GM18511 (cell line): ENCODE data around the gene ERICH4.
"Not testable (repeated sequence)": the region's sequence is repeated elsewhere in the genome, so short reads cannot be mapped to it uniquely, and the experiment has no call there.

Experiments used
- ATAC-seq: cut with Tn5 transposase; IDR thresholded peaks from one replicate; pipeline ENCODE4 v1.9.1; 2021; ENCODE audit warnings: mild to moderate bottlenecking, moderate library complexity; ENCODE audit not compliant: unreplicated experiment

The ERICH4 gene

DNA sequence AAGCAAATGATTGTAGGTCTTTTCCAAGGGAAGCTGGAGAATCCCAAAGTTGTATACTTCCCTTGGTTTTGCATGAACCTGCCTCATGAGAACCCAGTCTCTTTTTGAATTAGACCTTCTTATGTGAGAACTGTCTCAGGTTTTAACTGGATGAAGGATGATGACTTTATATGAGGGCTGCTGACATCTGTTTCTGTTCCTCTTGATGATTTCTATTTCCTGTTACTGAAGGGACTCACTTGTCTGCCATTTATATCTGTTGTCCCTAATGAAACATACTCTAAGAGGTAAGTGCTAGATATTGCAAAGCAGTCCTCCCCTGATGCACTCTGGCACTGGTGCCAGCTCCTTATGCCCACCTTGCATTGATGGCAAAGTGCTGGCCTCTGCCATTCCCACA is 33.6 kb downstream of the ERICH4 start:
- ATAC-seq: no peak

DNA sequence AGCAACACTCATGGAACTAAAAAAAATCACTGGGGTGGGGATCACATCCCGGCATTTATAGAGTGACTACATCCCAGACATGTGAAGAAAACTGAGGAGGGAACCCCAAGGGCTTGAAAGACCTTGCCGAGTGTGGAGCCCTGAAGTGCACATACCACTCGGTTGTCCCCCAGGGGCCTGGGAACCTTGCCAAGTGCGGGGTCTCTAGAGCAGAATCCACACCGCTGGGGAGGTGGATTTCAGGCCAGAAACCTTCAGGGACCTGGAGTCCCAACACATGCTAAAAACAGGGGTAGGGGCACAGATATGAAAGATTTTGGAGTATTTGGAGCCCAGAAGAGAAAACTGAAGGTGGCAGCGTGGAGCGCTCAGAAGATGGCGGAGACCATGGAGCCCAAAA is 35.2 kb downstream of the ERICH4 start:
- ATAC-seq: no peak

DNA sequence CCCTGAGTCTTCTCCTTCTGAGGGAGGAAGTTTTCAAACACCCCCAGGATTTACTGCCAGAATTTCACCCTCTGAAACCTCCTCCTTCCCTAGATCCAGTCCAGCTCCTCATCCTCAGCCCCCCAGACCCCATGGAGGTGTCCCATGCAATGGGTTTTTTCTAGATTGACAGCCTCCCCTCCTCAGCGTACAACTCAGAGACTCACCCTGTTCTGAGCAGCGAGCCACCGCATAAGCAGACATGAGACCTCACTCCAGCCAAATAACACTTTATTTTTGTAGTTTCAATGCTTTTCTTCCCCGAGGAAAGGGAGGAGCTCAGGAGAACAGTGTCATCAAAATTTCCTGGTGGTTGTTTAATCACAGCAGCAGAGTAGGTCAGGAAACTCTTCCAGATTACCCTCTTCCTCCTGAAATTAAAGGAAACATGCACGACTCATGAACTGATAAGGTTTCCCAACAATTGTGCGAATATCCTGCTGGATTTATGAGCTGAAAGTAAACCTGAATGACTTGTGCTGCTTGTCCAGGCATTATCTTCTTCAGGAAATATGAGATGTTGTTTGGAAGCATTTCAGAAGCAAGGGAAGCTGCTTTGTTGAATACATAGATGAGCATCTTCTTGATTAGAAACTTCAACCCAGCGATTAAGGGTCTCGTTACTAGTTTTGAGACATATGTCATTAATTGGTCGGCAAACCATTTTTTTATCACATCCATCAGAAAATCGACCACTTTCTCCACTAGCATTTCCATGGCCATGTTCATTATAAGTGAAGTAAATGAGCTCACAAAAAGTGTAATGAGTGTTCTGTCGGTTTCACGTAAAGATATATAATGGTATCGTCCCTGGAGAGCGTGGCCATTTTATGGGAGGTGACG is 36.2 kb downstream of the ERICH4 start:
- no peak for ATAC-seq

DNA sequence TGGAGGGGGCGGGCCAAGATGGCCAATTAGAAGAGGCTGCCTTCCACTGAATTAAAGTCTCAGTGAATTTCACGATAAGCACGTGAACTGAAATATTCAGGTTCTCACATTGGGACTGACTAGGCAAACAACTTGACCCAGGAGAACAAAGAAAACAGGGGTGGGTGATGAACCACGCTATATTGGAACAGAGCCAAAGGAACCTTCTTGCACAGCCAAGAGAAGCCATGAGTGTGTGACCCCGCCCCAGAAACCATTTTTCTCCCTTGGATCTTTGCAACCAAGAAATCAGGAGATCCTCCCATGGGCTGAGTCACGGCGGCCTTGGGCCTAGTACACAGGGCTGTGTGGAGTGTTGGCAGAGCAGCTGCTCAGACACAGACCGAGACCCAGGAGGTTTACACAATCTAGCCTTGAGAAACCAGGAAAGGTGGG is 36.8 kb downstream of the ERICH4 start:
- ATAC-seq: no peak

DNA sequence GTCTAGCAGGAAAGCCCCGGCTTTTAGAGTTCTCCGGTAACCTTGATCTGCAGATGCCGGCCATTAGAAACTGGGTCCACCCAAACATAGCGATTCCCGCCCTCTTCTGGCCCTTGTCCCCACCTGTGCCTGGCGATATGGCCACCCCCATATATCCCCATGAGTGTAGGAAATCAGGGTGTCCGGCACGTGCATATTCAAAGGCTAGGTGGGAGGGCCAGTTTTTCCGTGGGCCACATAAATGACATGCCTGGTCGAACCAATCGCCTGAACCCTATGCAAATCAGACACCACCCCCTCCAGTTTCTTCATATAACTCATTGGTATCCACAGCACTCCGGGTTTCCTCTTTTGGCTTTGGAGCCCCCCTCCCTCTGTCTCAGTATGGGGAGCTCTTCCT is 37.4 kb downstream of the ERICH4 start:
- ATAC-seq: no peak

DNA sequence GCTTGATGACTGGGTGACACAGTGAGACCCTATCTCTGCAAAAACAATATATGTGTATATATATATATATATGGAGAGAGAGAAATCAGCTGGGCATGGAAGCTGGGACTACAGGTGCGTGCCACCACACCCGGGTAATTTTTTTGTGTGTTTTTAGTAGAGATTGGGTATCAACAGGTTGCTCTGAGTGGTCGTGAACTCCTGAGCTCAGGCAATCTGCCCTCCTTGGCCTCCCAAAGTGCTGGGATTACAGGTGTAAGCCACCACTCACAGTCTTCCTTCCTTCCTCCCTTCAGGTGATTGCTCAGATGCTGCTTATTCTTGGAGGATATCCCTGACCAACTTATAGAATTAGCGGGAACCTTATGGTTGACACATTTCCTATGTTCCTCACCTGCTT is 41.9 kb downstream of the ERICH4 start:
- no peak for ATAC-seq

DNA sequence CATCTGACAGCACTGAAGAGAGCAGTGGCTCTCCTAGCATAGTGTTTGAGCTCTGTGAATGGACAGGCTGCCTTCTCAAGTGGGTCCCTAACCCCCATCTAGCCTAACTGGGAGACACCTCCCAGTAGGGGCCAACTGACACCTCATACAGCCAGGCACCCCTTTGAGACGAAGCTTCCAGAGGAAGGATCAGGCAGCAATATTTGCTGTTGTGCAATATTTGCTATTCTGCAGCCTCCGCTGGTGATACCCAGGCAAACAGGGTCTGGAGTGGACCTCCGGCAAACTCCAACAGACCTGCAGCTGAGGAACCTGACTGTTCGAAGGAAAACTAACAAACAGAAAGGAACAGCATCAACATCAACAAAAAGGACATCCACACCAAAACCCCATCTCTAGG is 44.0 kb downstream of the ERICH4 start:
- not testable (repeated sequence) for ATAC-seq

DNA sequence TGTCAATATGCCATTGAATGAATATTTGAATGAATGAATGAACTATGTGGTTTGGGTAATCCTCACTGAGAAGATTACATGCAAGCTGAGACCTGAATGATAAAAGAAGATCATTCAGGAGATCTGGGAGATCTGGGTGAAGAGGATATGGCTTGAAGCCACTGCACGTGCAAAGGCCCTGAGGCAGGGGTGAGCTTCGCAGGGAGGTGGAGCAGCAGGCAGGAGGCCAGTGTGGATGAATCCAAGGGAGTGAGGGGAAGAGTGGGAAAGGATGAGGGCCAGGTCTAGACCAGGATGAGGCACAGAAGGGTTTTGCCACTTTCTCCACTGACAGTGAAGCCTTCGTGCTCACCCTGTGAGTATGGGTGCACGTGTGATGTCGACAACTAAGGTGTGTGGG is 49.9 kb downstream of the ERICH4 start:
- ATAC-seq: no peak
